NCI-H2196 (cell line): ENCODE data around the gene ANTXR1.

ENCODE experiments used
- DNase-seq: peaks from one replicate; lab custom pipeline; 2025; ENCODE audit not compliant: unreplicated experiment; lab: John Stamatoyannopoulos, UW

ANTXR1 gene

GRCh38 chr2:69131983-69132675, 119.2 kb downstream of the ANTXR1 start:
- peak; percentile 22 for DNase-seq

GRCh38 chr2:69132960-69133590, 120.1 kb downstream of the ANTXR1 start:
- no peak for DNase-seq

- DNase-seq = no peak
Measured at GRCh38 chr2:69133898-69134297, 120.9 kb downstream of the ANTXR1 start.

GRCh38 chr2:69134306-69134945, 121.4 kb downstream of the ANTXR1 start:
- no peak for DNase-seq

- DNase-seq = no peak
Measured at GRCh38 chr2:69138247-69138772, 125.3 kb downstream of the ANTXR1 start.

GRCh38 chr2:69138793-69139459, 125.9 kb downstream of the ANTXR1 start:
- DNase-seq = no peak

GRCh38 chr2:69139778-69140670, 127.0 kb downstream of the ANTXR1 start:
- no peak for DNase-seq

GRCh38 chr2:69141061-69141460, 128.1 kb downstream of the ANTXR1 start:
- no peak for DNase-seq

GRCh38 chr2:69143748-69144360, 130.9 kb downstream of the ANTXR1 start:
- no peak for DNase-seq

GRCh38 chr2:69145204-69145603, 132.2 kb downstream of the ANTXR1 start:
- DNase-seq = no peak

GRCh38 chr2:69147841-69148533, 135.0 kb downstream of the ANTXR1 start:
- DNase-seq = no peak

- DNase-seq = no peak
Measured at GRCh38 chr2:69149631-69150215, 136.7 kb downstream of the ANTXR1 start.

- no peak for DNase-seq
Measured at GRCh38 chr2:69151931-69152330, 139.0 kb downstream of the ANTXR1 start.

GRCh38 chr2:69152847-69153583, 140.0 kb downstream of the ANTXR1 start:
- DNase-seq = no peak

GRCh38 chr2:69154106-69154505, 141.1 kb downstream of the ANTXR1 start:
- DNase-seq = no peak

- DNase-seq = no peak
Measured at GRCh38 chr2:69156624-69157023, 143.6 kb downstream of the ANTXR1 start.

GRCh38 chr2:69157441-69157840, 144.5 kb downstream of the ANTXR1 start:
- DNase-seq = no peak

- no peak for DNase-seq
Measured at GRCh38 chr2:69159986-69160385, 147.0 kb downstream of the ANTXR1 start.
